SU-DHL-6 (cell line): ENCODE data around the gene PRLR.

Source experiments
- H2AFZ ChIP-seq: fragments of 200-600 bp; sonication (generic); 2 replicates; pipeline ENCODE4 v1.6.1; 2014; ENCODE audit warnings: low read depth, mild to moderate bottlenecking, moderate library complexity, mixed read lengths, antibody characterized with exemption, low read length; ENCODE audit not compliant: severe bottlenecking
- H3F3A ChIP-seq: fragments of 200-600 bp; shearing (Covaris generic); 2 replicates; pipeline ENCODE4 v1.6.0; 2016; ENCODE audit warnings: antibody characterized with exemption, mild to moderate bottlenecking; ENCODE audit not compliant: insufficient read depth
- H3K27ac ChIP-seq: fragments of 200-600 bp; sonication (generic); 2 replicates; pipeline ENCODE4 v1.5.1; 2016; ENCODE audit warnings: low read depth, mild to moderate bottlenecking, low read length, moderate library complexity, mixed read lengths
- H3K27me3 ChIP-seq: fragments of 200-600 bp; sonication (generic), shearing (Covaris generic); 2 replicates; pipeline ENCODE4 v1.6.0; 2014; ENCODE audit warnings: mild to moderate bottlenecking, low read length
- H3K36me3 ChIP-seq: fragments of 200-600 bp; sonication (generic); 2 replicates; pipeline ENCODE4 v1.6.1; 2014; ENCODE audit warnings: mild to moderate bottlenecking, low read length, mixed read lengths
- H3K4me2 ChIP-seq: fragments of 300-600, 200-600 bp; shearing (Covaris generic), sonication (generic); 2 replicates; pipeline ENCODE4 v1.6.0; 2014; ENCODE audit warnings: low read length, low read depth, mild to moderate bottlenecking; ENCODE audit not compliant: poor library complexity, severe bottlenecking
- H3K4me3 ChIP-seq: fragments of 200-600 bp; sonication (generic); 2 replicates; pipeline ENCODE4 v1.5.1; 2014; ENCODE audit warnings: antibody characterized with exemption, low read length, mild to moderate bottlenecking, mixed read lengths; ENCODE audit not compliant: insufficient read depth, poor library complexity, severe bottlenecking
- H3K79me2 ChIP-seq: fragments of 200-600 bp; sonication (generic); 2 replicates; pipeline ENCODE4 v1.6.1; 2014; ENCODE audit warnings: mild to moderate bottlenecking, low read length, moderate library complexity; ENCODE audit not compliant: insufficient read depth
- H3K9ac ChIP-seq: fragments of 200-600 bp; sonication (generic); 2 replicates; pipeline ENCODE4 v1.7.0; 2014; ENCODE audit warnings: mild to moderate bottlenecking, low read length
- H3K9me2 ChIP-seq: fragments of 200-600 bp; sonication (generic); replicated peaks from 2 replicates; pipeline ENCODE4 v1.6.1; 2014; ENCODE audit warnings: low read length; ENCODE audit not compliant: insufficient read depth
- H3K9me3 ChIP-seq: fragments of 200-600 bp; sonication (generic); 2 replicates; pipeline ENCODE4 v1.6.1; 2014; ENCODE audit warnings: low read length, mixed read lengths; ENCODE audit not compliant: insufficient read depth
- H4K20me1 ChIP-seq: fragments of 200-600 bp; sonication (generic); 2 replicates; pipeline ENCODE4 v1.6.1; 2014; ENCODE audit warnings: low read depth, mild to moderate bottlenecking, antibody characterized with exemption, low read length, moderate library complexity, mixed read lengths
- EZH2phosphoT487 ChIP-seq: fragments of 200-600 bp; sonication (generic), shearing (Covaris generic); conservative IDR thresholded peaks from 2 replicates; pipeline ENCODE4 v1.6.1; 2018; ENCODE audit warnings: mild to moderate bottlenecking, antibody characterized with exemption, low read length, moderate library complexity, mixed read lengths
- TF ChIP-seq, protein P1 (sequence below): fragments of 200-600 bp; sonication (generic); IDR thresholded peaks from one replicate; pipeline ENCODE4 v1.5.1; 2017; ENCODE audit warnings: antibody characterized with exemption, mild to moderate bottlenecking, low read length, moderate library complexity; ENCODE audit not compliant: insufficient read depth, poor library complexity, severe bottlenecking

Gene PRLR

DNA sequence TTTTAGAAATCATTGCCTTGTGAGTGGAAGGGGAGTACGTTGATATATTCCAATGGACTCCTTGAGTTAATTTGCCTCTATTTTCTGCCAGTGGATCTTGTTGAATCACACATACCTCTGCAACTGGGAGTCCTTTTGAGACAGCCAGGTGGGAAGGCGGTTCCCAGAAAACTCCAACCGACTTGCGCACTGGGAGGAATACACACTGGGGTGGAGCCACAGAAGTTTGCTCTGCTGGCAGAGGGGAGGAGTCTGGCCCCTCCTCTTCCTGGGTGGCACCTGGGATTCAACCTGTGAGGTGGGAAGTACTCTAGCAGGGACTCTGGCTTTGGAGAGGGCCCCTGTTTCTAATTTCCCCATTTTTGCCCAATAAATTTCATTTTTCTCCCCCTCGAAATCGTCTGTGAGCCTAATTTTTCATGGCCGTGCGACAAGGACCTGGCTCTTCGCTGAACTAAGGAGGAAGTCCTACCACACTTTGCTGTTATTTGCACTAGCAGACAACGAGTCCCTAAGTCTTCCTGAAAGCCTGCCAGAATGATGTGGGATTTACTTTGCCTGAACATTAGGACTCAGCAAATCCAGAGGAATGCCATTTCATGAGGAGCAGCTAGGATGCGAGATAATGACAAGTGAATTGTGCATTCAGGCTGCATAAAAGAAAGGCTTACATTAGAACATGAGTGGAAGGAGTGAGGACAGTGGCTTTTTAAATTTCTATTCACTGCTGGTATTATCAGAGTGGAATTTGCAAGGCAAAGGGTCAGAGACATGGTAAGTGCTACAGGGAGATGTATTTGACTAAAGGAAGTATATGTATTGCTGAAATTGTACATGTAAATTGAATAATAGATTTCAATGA, 67.2 kb downstream of the PRLR start:
- no peaks in the 10 kb centered on the region for H3K9me2 ChIP-seq
- no peak overlapping the region for H3K4me2 ChIP-seq
- TF ChIP-seq EZH2phosphoT487 = no peak
- TF ChIP-seq, protein P1, sequence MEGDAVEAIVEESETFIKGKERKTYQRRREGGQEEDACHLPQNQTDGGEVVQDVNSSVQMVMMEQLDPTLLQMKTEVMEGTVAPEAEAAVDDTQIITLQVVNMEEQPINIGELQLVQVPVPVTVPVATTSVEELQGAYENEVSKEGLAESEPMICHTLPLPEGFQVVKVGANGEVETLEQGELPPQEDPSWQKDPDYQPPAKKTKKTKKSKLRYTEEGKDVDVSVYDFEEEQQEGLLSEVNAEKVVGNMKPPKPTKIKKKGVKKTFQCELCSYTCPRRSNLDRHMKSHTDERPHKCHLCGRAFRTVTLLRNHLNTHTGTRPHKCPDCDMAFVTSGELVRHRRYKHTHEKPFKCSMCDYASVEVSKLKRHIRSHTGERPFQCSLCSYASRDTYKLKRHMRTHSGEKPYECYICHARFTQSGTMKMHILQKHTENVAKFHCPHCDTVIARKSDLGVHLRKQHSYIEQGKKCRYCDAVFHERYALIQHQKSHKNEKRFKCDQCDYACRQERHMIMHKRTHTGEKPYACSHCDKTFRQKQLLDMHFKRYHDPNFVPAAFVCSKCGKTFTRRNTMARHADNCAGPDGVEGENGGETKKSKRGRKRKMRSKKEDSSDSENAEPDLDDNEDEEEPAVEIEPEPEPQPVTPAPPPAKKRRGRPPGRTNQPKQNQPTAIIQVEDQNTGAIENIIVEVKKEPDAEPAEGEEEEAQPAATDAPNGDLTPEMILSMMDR = no peak
- no peak overlapping the region for H3K27ac ChIP-seq
- no peaks in the 10 kb centered on the region for H3F3A ChIP-seq
- no peak overlapping the region for H2AFZ ChIP-seq
- H3K36me3 ChIP-seq = no peaks in the 10 kb centered on the region
- no peak overlapping the region for H3K9ac ChIP-seq
- H3K9me3 ChIP-seq = no peaks in the 10 kb centered on the region
- H3K79me2 ChIP-seq = no peaks in the 10 kb centered on the region
- no peaks in the 10 kb centered on the region for H3K27me3 ChIP-seq
- H3K4me3 ChIP-seq = no peak overlapping the region
- no peaks in the 10 kb centered on the region for H4K20me1 ChIP-seq

DNA sequence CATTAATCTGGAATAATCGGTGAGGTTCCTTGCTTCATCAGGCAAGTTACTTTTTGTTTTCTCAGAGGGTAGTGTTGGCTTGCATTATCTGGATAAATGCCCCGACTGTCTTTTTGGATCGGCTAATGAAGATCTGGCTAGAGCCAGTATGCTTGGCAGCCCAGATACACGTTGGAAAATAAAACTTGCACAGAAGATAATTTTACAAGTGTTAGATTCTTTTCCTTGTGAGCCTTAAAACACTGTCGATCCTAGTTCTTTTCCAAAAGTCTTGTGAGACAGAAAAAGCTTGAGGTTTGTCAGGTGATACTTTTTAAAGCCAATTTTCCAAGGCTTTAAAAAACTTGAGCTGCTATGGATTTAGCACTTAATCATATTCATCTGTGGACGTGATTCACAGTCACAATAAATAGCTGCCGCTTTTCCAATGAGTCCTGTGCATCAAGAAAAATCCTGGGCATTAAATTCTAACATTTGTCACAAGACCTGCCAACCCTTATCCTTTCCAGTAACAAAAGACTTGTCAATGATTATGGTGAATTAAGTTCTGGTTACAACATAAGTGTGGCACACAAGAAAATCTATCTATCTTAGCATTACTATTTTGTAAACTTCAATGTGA, 68.5 kb downstream of the PRLR start:
- Histone ChIP-seq H3K4me3 (no peak overlapping the region), H3K9me2 (no peaks in the 10 kb centered on the region), H4K20me1 (no peaks in the 10 kb centered on the region), H3K36me3 (no peaks in the 10 kb centered on the region), H2AFZ (no peak overlapping the region), H3K27me3 (no peaks in the 10 kb centered on the region), H3K27ac (no peak overlapping the region), H3F3A (no peaks in the 10 kb centered on the region), H3K4me2 (no peak overlapping the region), H3K79me2 (no peaks in the 10 kb centered on the region), H3K9ac (no peak overlapping the region), H3K9me3 (no peaks in the 10 kb centered on the region)
- TF ChIP-seq EZH2phosphoT487 = no peak
- TF ChIP-seq, protein P1 = no peak

- no peaks in the 10 kb centered on the region for H3K27me3 ChIP-seq
Measured at GRCh38 chr5:35160486-35161116, 69.7 kb downstream of the PRLR start.

More at GRCh38 chr5:35160486-35161116, 69.7 kb downstream of the PRLR start:
- H3K4me3 ChIP-seq = no peak overlapping the region
- no peaks in the 10 kb centered on the region for H3K36me3 ChIP-seq
- no peak overlapping the region for H3K27ac ChIP-seq
- H3K79me2 ChIP-seq = no peaks in the 10 kb centered on the region
- H3F3A ChIP-seq = no peaks in the 10 kb centered on the region
- H4K20me1 ChIP-seq = no peaks in the 10 kb centered on the region
- no peaks in the 10 kb centered on the region for H3K9me3 ChIP-seq
- no peak overlapping the region for H3K9ac ChIP-seq
- no peak for TF ChIP-seq EZH2phosphoT487
- TF ChIP-seq, protein P1 = no peak
- no peaks in the 10 kb centered on the region for H3K9me2 ChIP-seq
- H2AFZ ChIP-seq = no peak overlapping the region
- H3K4me2 ChIP-seq = no peak overlapping the region
